Heart right ventricle (tissue), 16 donors: ENCODE results near the gene RPS6KA2. TPM values are rescaled to one million over a fixed set of nuclear protein-coding genes. Genes with fewer than 3 reads are reported as not detected.

ENCODE experiments used
- ATAC-seq, 8 donors: fragments of 200-7000 bp; cut with Tn5 transposase; one replicate each; pipeline ENCODE4 v1.9.1; 2020; ENCODE audit warnings: mild to moderate bottlenecking in 8 of 8, moderate library complexity in 8 of 8, moderate number of reproducible peaks in 1 of 8
- DNase-seq, 2 donors: peaks; one replicate each; pipeline ENCODE4 v3.0.0-alpha.2; 2020
- H3K27ac ChIP-seq, 10 donors: fragments of 200-600 bp; sonication (generic) in 2 of 10; one replicate each; pipeline versions ENCODE4 v1.5.0 to v1.8.0; 2020 to 2022; ENCODE audit warnings: mild to moderate bottlenecking in 3 of 10
- H3K27me3 ChIP-seq, 7 donors: fragments of 200-600 bp; one replicate each; pipeline ENCODE4 v1.8.0; 2021 to 2022; ENCODE audit warnings: mild to moderate bottlenecking in 2 of 7
- H3K36me3 ChIP-seq, 9 donors: fragments of 200-600 bp; sonication (generic) in 1 of 9; one replicate each; pipeline versions ENCODE4 v1.5.0 to v1.8.0; 2020 to 2022; ENCODE audit warnings: mild to moderate bottlenecking in 2 of 9
- H3K4me1 ChIP-seq, 9 donors: fragments of 200-600 bp; sonication (generic) in 1 of 9; one replicate each; pipeline versions ENCODE4 v1.5.0 to v1.8.0; 2020 to 2022; ENCODE audit warnings: mild to moderate bottlenecking in 4 of 9
- H3K4me3 ChIP-seq, 10 donors: fragments of 200-600 bp; sonication (generic) in 2 of 10; one replicate each; pipeline versions ENCODE4 v1.5.0 to v1.8.0; 2020 to 2022; ENCODE audit warnings: mild to moderate bottlenecking in 7 of 10, moderate library complexity in 2 of 10
- H3K9me3 ChIP-seq, 11 donors: fragments of 200-600 bp in 10 of 11; sonication (generic) in 2 of 11; one replicate each; pipeline versions ENCODE4 v1.5.0 to v1.8.0; 2013 to 2022; ENCODE audit warnings: mild to moderate bottlenecking in 2 of 11, control low read depth in 1 of 11, moderate library complexity in 1 of 11
- WGBS, 2 donors: extraction: QIAGEN DNeasy Blood & Tissue Kit; methylation state at CpG; one replicate each; pipeline ENCODE4 v1.1.7; 2013; ENCODE audit warnings: inconsistent platforms in 1 of 2; 5-methylcytosine and 5-hydroxymethylcytosine counted together
- intact Hi-C, 10 donors: fragments of 100-400 bp; cut with DNase I; formaldehyde crosslinking; loops; one replicate each; pipeline versions ENCODE4 v1.11.1 to v1.14.2; 2022
- polyA plus RNA-seq, 2 donors: library from polyadenylated mRNA; stranded (reverse); fragments of 200-250 nt; gene quantifications; one replicate each; pipeline ENCODE4 v1.2.3, GENCODE V29; 2013
- total RNA-seq, 10 donors: library from RNA; stranded (reverse); fragmentation: NEBNext Ultra II Directional in 3 of 10; extraction: Animal tissue kit (Norgen Biotek cat#: 25700) in 3 of 10; gene quantifications; one replicate each; pipeline versions ENCODE4 v1.2.1 to v1.2.4, GENCODE V29; 2021 to 2023
- TF ChIP-seq, protein P1 (sequence below), 9 donors: fragments of 200-600 bp; sonication (generic) in 2 of 9; IDR thresholded peaks; one replicate each; pipeline versions ENCODE4 v1.5.0 to v1.8.0; 2021 to 2022; ENCODE audit warnings: antibody characterized with exemption in 9 of 9, mild to moderate bottlenecking in 5 of 9, moderate library complexity in 1 of 9
- donor health status: Arrhythmogenic right ventricular cardiomyopathy.
- donor health status: ischemic (EF 13 %, LVEDD 7.1; RV severe dilation, severe dysfunction).
- donor health status: healthy with polysubstance abuse.
- donor health status: DM: no; HTN: yes; CAD: no.
- donor health status: DM: no; HTN: no; CAD: no.
- donor health status: ischemic (EF 25% LVEDD 6.9; RV normal size, moderate dysfunction).
- donor health status: ischemic (EF 25% LVEDD 5.7; RV mildly dilated, moderate dysfunction).
- donor health status: healthy.
- donor health status: DM: yes; HTN: yes; CAD: no.
- donor health status: Ischemic cardiomyopathy.
- donor health status: ischemic (EF 35%, LVEDD 5.7; RV mildly dilated, moderate dysfunction).
- donor health status: nonischemic (EF 11% LVEDD 7.7; RV severe dilation, severe dysfunction).
- donor health status: DM: yes; HTN: yes; CAD: no.
- donor health status: PGD.
- donor health status: ischemic (EF 29% LVEDD 5.4; RV normal size, mild dysfunction).
- donor health status: nonischemic (EF 23%, LVEDD 6.1; RV moderate dilation, normal function).

Gene RPS6KA2
- total and polyA plus RNA-seq, 12 donors: 20.3 to 91.4 (median 73.7) TPM

DNA sequence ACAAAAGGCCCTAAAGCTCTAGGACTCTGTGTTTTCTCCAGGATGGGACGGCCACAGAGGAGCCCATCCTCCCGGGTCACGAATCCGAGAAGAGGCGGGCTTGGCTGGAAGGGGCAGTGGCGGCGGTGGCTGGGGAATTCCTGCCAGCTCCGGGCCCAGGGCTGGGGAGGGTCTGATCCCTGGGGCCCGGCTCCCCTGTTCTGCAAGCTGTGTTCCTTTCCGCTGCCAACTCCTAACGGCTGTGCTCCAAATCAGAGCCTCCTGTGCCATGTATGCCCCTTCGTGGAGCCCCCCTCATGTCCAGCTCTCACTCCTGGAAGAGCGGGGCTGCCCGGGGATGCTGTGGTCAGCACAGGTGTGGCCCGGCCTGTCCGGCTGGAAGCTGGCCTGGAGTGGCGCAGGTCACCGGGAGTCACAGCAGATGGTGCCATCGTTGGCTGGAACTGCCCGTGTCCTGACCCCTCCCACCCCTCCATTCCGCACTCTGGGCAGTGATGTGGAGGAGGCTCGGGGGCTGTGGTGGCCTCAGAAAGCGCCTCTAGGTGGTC is 156.1 kb downstream of the RPS6KA2 start:
- Histone ChIP-seq H3K36me3 (peaks cover 0 to 76% (median 13%) of the 10 kb centered on the region in 9 donors), H3K9me3 (no peaks in the 10 kb centered on the region), H3K4me1 (no peaks in the 10 kb centered on the region), H3K27me3 (no peaks in the 10 kb centered on the region), H3K27ac (no peak overlapping the region), H3K4me3 (no peak overlapping the region)
- TF ChIP-seq, protein P1, sequence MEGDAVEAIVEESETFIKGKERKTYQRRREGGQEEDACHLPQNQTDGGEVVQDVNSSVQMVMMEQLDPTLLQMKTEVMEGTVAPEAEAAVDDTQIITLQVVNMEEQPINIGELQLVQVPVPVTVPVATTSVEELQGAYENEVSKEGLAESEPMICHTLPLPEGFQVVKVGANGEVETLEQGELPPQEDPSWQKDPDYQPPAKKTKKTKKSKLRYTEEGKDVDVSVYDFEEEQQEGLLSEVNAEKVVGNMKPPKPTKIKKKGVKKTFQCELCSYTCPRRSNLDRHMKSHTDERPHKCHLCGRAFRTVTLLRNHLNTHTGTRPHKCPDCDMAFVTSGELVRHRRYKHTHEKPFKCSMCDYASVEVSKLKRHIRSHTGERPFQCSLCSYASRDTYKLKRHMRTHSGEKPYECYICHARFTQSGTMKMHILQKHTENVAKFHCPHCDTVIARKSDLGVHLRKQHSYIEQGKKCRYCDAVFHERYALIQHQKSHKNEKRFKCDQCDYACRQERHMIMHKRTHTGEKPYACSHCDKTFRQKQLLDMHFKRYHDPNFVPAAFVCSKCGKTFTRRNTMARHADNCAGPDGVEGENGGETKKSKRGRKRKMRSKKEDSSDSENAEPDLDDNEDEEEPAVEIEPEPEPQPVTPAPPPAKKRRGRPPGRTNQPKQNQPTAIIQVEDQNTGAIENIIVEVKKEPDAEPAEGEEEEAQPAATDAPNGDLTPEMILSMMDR (IDR thresholded peaks at IDR 0.05): no peak
- no peak for DNase-seq
- intact Hi-C loops: no loop called here
- WGBS, 2 donors: 90 to 93% methylated on average over 23 of the region's 23 CpGs
- no peak for ATAC-seq

DNA sequence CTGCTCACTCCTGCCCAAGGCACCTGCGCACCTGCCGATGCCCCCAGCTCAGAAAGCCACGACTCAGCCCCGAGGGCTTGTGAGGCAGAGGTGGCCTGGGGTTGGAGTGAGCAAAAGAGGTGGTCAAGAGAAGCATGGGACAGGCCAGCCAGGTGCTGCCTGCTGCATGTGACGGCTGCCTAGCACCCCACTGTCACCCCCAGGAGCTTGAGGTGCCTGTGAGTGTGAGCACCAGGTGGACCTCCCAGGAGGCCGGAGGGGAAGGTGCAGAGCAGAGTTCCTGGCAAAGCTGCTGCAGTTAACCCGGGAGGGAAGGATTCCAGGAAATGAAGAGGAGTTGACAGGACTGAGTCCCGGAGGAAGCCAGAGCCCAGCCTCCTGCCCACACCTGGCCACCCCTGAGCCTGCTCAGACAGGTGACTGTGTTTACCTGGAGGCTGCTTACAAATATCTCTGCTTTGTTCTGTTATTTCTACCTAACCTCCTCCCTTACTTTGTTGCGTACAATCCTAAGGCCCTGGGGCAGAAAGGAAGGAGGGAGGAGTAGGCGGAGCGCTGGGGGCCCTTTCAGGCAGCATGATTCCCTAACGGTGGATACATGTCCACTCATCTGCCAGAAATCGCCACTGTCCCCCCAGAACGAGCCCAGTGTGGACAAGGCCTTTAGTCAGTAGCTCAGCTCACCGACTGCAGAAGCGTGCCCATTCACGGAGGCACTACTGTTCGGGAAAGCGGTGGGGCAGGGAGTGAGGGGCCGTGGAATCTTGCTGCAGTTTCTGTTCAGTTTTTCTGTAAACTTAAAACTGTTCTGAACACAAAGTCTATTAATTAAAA is 156.8 kb downstream of the RPS6KA2 start:
- H3K4me1 ChIP-seq: no peaks in the 10 kb centered on the region

DNA sequence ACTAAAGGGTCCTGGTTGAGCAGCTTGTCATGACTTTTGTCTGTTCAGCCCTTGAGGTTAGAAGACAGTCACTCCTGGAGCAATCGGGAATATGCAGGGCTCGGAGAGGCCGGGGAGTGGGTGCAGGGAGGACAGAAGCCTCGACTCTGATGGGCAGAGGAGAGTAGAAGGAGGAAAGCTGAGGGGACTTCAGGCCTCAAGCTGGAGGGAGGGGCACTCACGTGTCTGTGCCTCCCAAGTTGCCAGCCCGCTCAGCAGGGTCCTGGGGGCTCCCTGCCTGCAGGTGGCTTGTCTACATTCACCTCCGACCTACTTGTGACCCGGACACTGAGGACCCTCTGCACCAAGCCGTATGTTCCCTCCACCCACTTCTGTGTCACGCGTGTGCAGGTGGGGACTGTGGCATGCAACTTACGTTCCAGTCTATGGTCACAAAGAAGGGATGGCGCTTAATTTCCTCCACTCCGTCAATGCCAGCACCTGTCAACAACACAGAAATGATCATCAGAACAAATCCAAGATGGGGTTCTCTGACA is 157.6 kb downstream of the RPS6KA2 start:
- H3K36me3 ChIP-seq: peaks cover 0 to 85% (median 17%) of the 10 kb centered on the region in 9 donors
- H3K4me3 ChIP-seq: no peak overlapping the region
- H3K4me1 ChIP-seq: no peaks in the 10 kb centered on the region
- ATAC-seq: no peak
- TF ChIP-seq, protein P1 (IDR thresholded peaks at IDR 0.05): no peak
- DNase-seq: no peak
- H3K9me3 ChIP-seq: no peaks in the 10 kb centered on the region
- WGBS, 2 donors: 94 to 97% methylated on average over 14 of the region's 14 CpGs
- intact Hi-C loops: no loop called here
- no peak overlapping the region for H3K27ac ChIP-seq
- no peaks in the 10 kb centered on the region for H3K27me3 ChIP-seq

More for the DNA sequence above, 156.8 kb downstream of the RPS6KA2 start:
- Histone ChIP-seq H3K4me3 (no peak overlapping the region), H3K27me3 (no peaks in the 10 kb centered on the region), H3K27ac (no peak overlapping the region), H3K9me3 (no peaks in the 10 kb centered on the region), H3K36me3 (peaks cover 0 to 78% (median 13%) of the 10 kb centered on the region in 9 donors)
- no peak for ATAC-seq
- DNase-seq: no peak
- TF ChIP-seq, protein P1 (IDR thresholded peaks at IDR 0.05): no peak
- 91 to 92% methylated on average over 20 of the region's 20 CpGs for WGBS, 2 donors
- intact Hi-C loops: no loop called here

DNA sequence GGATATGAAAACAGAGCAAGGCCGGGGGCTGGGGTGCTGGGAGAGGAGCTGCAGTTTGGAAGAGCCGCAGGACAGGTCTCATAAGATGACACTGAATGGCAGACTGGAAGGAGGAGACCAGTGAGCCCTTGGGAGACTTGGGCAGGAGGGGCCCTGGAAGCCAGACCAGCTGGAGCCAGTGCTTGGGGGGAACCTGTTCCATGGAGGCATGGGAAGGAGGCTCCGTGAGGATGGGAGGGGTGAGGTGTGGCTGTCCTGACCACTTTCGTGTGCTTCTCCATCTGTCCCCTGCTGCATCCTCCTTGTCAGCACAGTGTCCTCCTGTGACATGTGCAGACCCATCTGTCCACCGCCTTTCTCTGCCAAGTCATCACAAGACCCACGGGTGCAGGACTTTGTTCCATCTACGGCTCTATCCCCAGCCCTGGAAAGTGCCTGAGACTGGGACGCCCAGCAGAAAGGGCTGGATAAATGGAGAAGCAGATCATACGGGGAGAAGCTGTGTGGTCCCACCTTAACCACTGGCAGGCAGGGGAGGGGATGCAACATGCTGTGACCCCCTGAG is 159.5 kb downstream of the RPS6KA2 start:
- TF ChIP-seq, protein P1 (IDR thresholded peaks at IDR 0.05): no peak
- H3K4me3 ChIP-seq: no peak overlapping the region
- DNase-seq (no peak), ATAC-seq (no peak)
- no peaks in the 10 kb centered on the region for H3K9me3 ChIP-seq
- H3K36me3 ChIP-seq: peaks cover 0 to 93% (median 21%) of the 10 kb centered on the region in 9 donors
- no peaks in the 10 kb centered on the region for H3K4me1 ChIP-seq
- no peak overlapping the region for H3K27ac ChIP-seq
- H3K27me3 ChIP-seq: no peaks in the 10 kb centered on the region
- intact Hi-C loops: no loop called here
- 96 to 97% methylated on average over 9 of the region's 9 CpGs for WGBS, 2 donors
